SK-N-SH (cell line): Measurements from ENCODE around the gene ACSS2. TPM values are rescaled to one million over a fixed set of nuclear protein-coding genes. Genes with fewer than 3 reads are reported as not detected.

ENCODE experiments used
- CTCF ChIA-PET: fragments of 300-600, 350-600 bp; formaldehyde crosslinking; extraction: SDS; loops from one replicate; lab custom pipeline; 2021; lab: Yijun Ruan, JAX
- POLR2A ChIA-PET: fragments of 350-600 bp; sonication (Branson Sonifier 250); formaldehyde crosslinking; extraction: SDS; loops from one replicate; lab custom pipeline; 2020; ENCODE audit warnings: antibody characterized with exemption, inconsistent platforms; lab: Yijun Ruan, JAX
- DNase-seq: peaks from one replicate; pipeline ENCODE4 v3.0.0; 2012
- H2AFZ ChIP-seq: fragments of 200-600 bp; sonication (generic); 2 replicates; pipeline ENCODE4 v1.8.1; 2016; ENCODE audit warnings: antibody characterized with exemption, mild to moderate bottlenecking, low read depth
- H3F3A ChIP-seq: fragments of 200-600 bp; sonication (generic); replicated peaks from 2 replicates; pipeline ENCODE3; 2016; ENCODE audit warnings: antibody characterized with exemption, mild to moderate bottlenecking; ENCODE audit not compliant: insufficient read depth
- H3K27ac ChIP-seq, 2 experiments: fragments of 200-500 bp in 1 of 2; fragments of 200-600 bp in 1 of 2; sonication (Bioruptor generic) in 1 of 2; sonication (generic), shearing (Covaris generic) in 1 of 2; 2 replicates each; pipeline versions ENCODE4 v1.5.1 to v1.6.1; 2014 to 2016; ENCODE audit warnings: low read depth in 2 of 2, inconsistent platforms in 1 of 2, low read length in 1 of 2, mild to moderate bottlenecking in 1 of 2, mixed read lengths in 1 of 2
- H3K27me3 ChIP-seq: fragments of 200-600 bp; sonication (generic), shearing (Covaris generic); 2 replicates; pipeline ENCODE4 v1.6.1; 2016; ENCODE audit warnings: mixed run types; ENCODE audit not compliant: insufficient read depth
- H3K36me3 ChIP-seq, 2 experiments: fragments of 200-500 bp in 1 of 2; fragments of 200-600 bp in 1 of 2; sonication (Bioruptor generic) in 1 of 2; sonication (generic) in 1 of 2; replicated peaks in 1 of 2; 2 replicates each; pipeline versions ENCODE3 to v1.5.1; 2014 to 2016; ENCODE audit warnings: low read length in 1 of 2, mild to moderate bottlenecking in 1 of 2; ENCODE audit not compliant: insufficient read depth in 2 of 2, control insufficient read depth in 1 of 2
- H3K4me1 ChIP-seq, 2 experiments: fragments of 200-500 bp in 1 of 2; fragments of 200-600 bp in 1 of 2; sonication (Bioruptor generic) in 1 of 2; sonication (generic), shearing (Covaris generic) in 1 of 2; 2 replicates each; pipeline versions ENCODE4 v1.5.1 to v1.6.1; 2014 to 2016; ENCODE audit warnings: low read depth in 1 of 2, low read length in 1 of 2, mixed run types in 1 of 2; ENCODE audit not compliant: insufficient read depth in 2 of 2, control insufficient read depth in 1 of 2
- H3K4me2 ChIP-seq: fragments of 200-600 bp; sonication (generic), shearing (Covaris generic); 2 replicates; pipeline ENCODE4 v1.6.1; 2017; ENCODE audit warnings: mixed run types
- H3K4me3 ChIP-seq, 2 experiments: fragments of 200-500 bp in 1 of 2; fragments of 200-600 bp in 1 of 2; sonication (Bioruptor generic) in 1 of 2; sonication (generic), shearing (Covaris generic) in 1 of 2; 2 replicates each; pipeline versions ENCODE4 v1.5.1 to v1.8.1; 2014 to 2016; ENCODE audit warnings: low read depth in 2 of 2, inconsistent platforms in 1 of 2, low read length in 1 of 2, mild to moderate bottlenecking in 1 of 2, mixed read lengths in 1 of 2, moderate library complexity in 1 of 2
- H3K79me2 ChIP-seq: fragments of 200-600 bp; sonication (generic); 2 replicates; pipeline ENCODE4 v1.8.1; 2017; ENCODE audit warnings: mild to moderate bottlenecking; ENCODE audit not compliant: insufficient read depth
- H3K9ac ChIP-seq: fragments of 200-600 bp; sonication (generic); 2 replicates; pipeline ENCODE4 v1.6.1; 2017; ENCODE audit warnings: mixed run types
- H3K9me2 ChIP-seq: fragments of 200-600 bp; sonication (generic); 2 replicates; pipeline ENCODE4 v1.6.1; 2017; ENCODE audit warnings: mixed run types
- H3K9me3 ChIP-seq: fragments of 200-600 bp; sonication (generic); 2 replicates; pipeline ENCODE4 v1.6.1; 2017; ENCODE audit warnings: mixed run types, mild to moderate bottlenecking, moderate library complexity
- H4K20me1 ChIP-seq: fragments of 200-600 bp; sonication (generic); 2 replicates; pipeline ENCODE4 v1.6.1; 2017; ENCODE audit warnings: mild to moderate bottlenecking, mixed run types; ENCODE audit not compliant: insufficient read depth
- CHD2 ChIP-seq: fragments of 150-350 bp; IDR thresholded peaks from 2 replicates; pipeline ENCODE4 v1.6.1; 2018; ENCODE audit warnings: low read length; ENCODE audit not compliant: partially characterized antibody
- EP300 ChIP-seq, 2 experiments: IDR thresholded peaks; 2 replicates each; pipeline versions ENCODE4 v1.4.0 to v1.6.1; 2012; ENCODE audit warnings: borderline replicate concordance in 1 of 2, low read depth in 1 of 2, low read length in 1 of 2
- FOSL2 ChIP-seq: IDR thresholded peaks from 2 replicates; pipeline ENCODE4 v1.4.0; 2012; ENCODE audit warnings: low read depth, mild to moderate bottlenecking, moderate library complexity, borderline replicate concordance
- FOXM1 ChIP-seq: IDR thresholded peaks from 2 replicates; pipeline ENCODE4 v1.4.0; 2012; ENCODE audit warnings: low read depth, mild to moderate bottlenecking
- MXI1 ChIP-seq: IDR thresholded peaks from 2 replicates; pipeline ENCODE4 v1.6.1; 2012; ENCODE audit warnings: mild to moderate bottlenecking, low read depth, low read length, improper control_type of control experiment
- POLR2AphosphoS5 ChIP-seq: IDR thresholded peaks from 2 replicates; pipeline ENCODE4 v1.6.1; 2012; ENCODE audit warnings: low read depth, low read length
- RAD21 ChIP-seq: IDR thresholded peaks from 2 replicates; pipeline ENCODE4 v1.6.1; 2012; ENCODE audit warnings: mild to moderate bottlenecking, low read length
- RFX5 ChIP-seq: IDR thresholded peaks from 2 replicates; pipeline ENCODE4 v1.6.1; 2012; ENCODE audit warnings: mild to moderate bottlenecking, improper control_type of control experiment, low read length
- SIN3A ChIP-seq: IDR thresholded peaks from 2 replicates; pipeline ENCODE4 v1.6.1; 2012; ENCODE audit warnings: low read depth, mild to moderate bottlenecking, low read length, moderate library complexity, borderline replicate concordance
- SMC3 ChIP-seq: IDR thresholded peaks from 2 replicates; pipeline ENCODE4 v1.6.1; 2012; ENCODE audit warnings: low read depth, low read length, improper control_type of control experiment
- TCF12 ChIP-seq: IDR thresholded peaks from 2 replicates; pipeline ENCODE4 v1.4.0; 2012
- YY1 ChIP-seq: IDR thresholded peaks from 2 replicates; pipeline ENCODE4 v1.4.0; 2012; ENCODE audit warnings: low read depth, mild to moderate bottlenecking
- WGBS: methylation state at CpG from one replicate; pipeline ENCODE4 v1.1.6; 2017; ENCODE audit warnings: low lambda C conversion rate; 5-methylcytosine and 5-hydroxymethylcytosine counted together
- polyA plus RNA-seq, 3 experiments: library from polyadenylated mRNA; depleted of rRNA; stranded (reverse); fragments of >200 nt; gene quantifications; 2 replicates each; pipeline ENCODE4 v1.2.3, GENCODE V29; 2012
- TF ChIP-seq, protein P1 (sequence below): IDR thresholded peaks from 2 replicates; pipeline ENCODE4 v1.4.0; 2012; ENCODE audit warnings: low read depth, borderline replicate concordance
- TF ChIP-seq, protein P2 (sequence below): IDR thresholded peaks from 2 replicates; pipeline ENCODE4 v1.6.1; 2012; ENCODE audit warnings: mild to moderate bottlenecking, low read depth, low read length, moderate library complexity
- TF ChIP-seq, protein P3 (sequence below): IDR thresholded peaks from 2 replicates; pipeline ENCODE4 v1.4.0; 2012; ENCODE audit warnings: low read depth
- TF ChIP-seq, protein P4 (sequence below): IDR thresholded peaks from 2 replicates; pipeline ENCODE4 v1.4.0; 2012; ENCODE audit warnings: low read depth, borderline replicate concordance
- TF ChIP-seq, protein P5 (sequence below): fragments of 150-350 bp; IDR thresholded peaks from 2 replicates; pipeline ENCODE4 v1.6.1; 2017; ENCODE audit warnings: antibody characterized with exemption, low read length, low read depth, borderline replicate concordance
- TF ChIP-seq, protein P6 (sequence below): fragments of 200-600 bp; sonication (generic); IDR thresholded peaks from 2 replicates; pipeline ENCODE4 v1.6.1; 2017; ENCODE audit warnings: antibody characterized with exemption, mild to moderate bottlenecking, moderate library complexity

ACSS2 gene
- polyA plus RNA-seq, 1 of the 3 experiments (the other 2 are of a cell fraction), result 25.5 TPM

DNA sequence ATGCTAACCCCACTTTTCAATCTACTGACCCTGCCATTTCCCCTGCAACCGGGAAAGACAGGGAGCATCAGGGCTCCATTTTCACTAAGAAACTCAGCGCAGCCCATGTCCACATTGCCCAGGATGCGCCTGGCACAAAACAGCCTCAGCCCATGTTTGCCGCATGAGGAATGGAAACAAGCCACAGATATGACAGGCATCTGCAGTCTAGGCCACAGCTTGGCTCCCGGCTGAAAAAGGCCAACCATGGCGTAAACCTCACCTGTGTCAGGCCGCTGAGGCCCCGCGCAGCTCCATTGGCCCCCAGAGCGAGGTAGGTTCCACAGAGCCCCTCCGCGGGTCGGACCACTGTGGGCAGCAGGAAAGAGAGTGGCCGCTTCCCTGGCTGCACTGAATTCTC is 25.4 kb upstream of the ACSS2 start:
- Histone ChIP-seq H3K27ac (no peak overlapping the region), H3K27me3 (no peaks in the 10 kb centered on the region), H3K36me3 (peaks cover 7 to 41% of the 10 kb centered on the region in 2 experiments), H3K4me1 (no peaks in the 10 kb centered on the region), H3K9ac (no peak overlapping the region)
- POLR2A ChIA-PET, result no interaction called here
- TF ChIP-seq, protein P1, sequence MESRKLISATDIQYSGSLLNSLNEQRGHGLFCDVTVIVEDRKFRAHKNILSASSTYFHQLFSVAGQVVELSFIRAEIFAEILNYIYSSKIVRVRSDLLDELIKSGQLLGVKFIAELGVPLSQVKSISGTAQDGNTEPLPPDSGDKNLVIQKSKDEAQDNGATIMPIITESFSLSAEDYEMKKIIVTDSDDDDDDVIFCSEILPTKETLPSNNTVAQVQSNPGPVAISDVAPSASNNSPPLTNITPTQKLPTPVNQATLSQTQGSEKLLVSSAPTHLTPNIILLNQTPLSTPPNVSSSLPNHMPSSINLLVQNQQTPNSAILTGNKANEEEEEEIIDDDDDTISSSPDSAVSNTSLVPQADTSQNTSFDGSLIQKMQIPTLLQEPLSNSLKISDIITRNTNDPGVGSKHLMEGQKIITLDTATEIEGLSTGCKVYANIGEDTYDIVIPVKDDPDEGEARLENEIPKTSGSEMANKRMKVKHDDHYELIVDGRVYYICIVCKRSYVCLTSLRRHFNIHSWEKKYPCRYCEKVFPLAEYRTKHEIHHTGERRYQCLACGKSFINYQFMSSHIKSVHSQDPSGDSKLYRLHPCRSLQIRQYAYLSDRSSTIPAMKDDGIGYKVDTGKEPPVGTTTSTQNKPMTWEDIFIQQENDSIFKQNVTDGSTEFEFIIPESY, result no peak
- TF ChIP-seq FOXM1, result no peak
- TF ChIP-seq, protein P2, sequence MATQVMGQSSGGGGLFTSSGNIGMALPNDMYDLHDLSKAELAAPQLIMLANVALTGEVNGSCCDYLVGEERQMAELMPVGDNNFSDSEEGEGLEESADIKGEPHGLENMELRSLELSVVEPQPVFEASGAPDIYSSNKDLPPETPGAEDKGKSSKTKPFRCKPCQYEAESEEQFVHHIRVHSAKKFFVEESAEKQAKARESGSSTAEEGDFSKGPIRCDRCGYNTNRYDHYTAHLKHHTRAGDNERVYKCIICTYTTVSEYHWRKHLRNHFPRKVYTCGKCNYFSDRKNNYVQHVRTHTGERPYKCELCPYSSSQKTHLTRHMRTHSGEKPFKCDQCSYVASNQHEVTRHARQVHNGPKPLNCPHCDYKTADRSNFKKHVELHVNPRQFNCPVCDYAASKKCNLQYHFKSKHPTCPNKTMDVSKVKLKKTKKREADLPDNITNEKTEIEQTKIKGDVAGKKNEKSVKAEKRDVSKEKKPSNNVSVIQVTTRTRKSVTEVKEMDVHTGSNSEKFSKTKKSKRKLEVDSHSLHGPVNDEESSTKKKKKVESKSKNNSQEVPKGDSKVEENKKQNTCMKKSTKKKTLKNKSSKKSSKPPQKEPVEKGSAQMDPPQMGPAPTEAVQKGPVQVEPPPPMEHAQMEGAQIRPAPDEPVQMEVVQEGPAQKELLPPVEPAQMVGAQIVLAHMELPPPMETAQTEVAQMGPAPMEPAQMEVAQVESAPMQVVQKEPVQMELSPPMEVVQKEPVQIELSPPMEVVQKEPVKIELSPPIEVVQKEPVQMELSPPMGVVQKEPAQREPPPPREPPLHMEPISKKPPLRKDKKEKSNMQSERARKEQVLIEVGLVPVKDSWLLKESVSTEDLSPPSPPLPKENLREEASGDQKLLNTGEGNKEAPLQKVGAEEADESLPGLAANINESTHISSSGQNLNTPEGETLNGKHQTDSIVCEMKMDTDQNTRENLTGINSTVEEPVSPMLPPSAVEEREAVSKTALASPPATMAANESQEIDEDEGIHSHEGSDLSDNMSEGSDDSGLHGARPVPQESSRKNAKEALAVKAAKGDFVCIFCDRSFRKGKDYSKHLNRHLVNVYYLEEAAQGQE, result no peak
- TF ChIP-seq RFX5, result no peak
- TF ChIP-seq MXI1, result no peak
- TF ChIP-seq, protein P3, sequence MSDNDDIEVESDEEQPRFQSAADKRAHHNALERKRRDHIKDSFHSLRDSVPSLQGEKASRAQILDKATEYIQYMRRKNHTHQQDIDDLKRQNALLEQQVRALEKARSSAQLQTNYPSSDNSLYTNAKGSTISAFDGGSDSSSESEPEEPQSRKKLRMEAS, result no peak
- TF ChIP-seq SIN3A, result no peak
- TF ChIP-seq TCF12, result no peak
- TF ChIP-seq, protein P4, sequence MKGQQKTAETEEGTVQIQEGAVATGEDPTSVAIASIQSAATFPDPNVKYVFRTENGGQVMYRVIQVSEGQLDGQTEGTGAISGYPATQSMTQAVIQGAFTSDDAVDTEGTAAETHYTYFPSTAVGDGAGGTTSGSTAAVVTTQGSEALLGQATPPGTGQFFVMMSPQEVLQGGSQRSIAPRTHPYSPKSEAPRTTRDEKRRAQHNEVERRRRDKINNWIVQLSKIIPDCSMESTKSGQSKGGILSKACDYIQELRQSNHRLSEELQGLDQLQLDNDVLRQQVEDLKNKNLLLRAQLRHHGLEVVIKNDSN, result no peak
- TF ChIP-seq RAD21, result no peak
- TF ChIP-seq, protein P5, sequence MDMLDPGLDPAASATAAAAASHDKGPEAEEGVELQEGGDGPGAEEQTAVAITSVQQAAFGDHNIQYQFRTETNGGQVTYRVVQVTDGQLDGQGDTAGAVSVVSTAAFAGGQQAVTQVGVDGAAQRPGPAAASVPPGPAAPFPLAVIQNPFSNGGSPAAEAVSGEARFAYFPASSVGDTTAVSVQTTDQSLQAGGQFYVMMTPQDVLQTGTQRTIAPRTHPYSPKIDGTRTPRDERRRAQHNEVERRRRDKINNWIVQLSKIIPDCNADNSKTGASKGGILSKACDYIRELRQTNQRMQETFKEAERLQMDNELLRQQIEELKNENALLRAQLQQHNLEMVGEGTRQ, result no peak
- TF ChIP-seq YY1, result no peak
- no peak for TF ChIP-seq EP300 (IDR thresholded peaks at IDR 0.05; ENCODE audit: borderline replicate concordance in 1 of 2, low read depth in 1 of 2, low read length in 1 of 2)
- no peak for TF ChIP-seq POLR2AphosphoS5
- TF ChIP-seq SMC3, result no peak
- TF ChIP-seq, protein P6, sequence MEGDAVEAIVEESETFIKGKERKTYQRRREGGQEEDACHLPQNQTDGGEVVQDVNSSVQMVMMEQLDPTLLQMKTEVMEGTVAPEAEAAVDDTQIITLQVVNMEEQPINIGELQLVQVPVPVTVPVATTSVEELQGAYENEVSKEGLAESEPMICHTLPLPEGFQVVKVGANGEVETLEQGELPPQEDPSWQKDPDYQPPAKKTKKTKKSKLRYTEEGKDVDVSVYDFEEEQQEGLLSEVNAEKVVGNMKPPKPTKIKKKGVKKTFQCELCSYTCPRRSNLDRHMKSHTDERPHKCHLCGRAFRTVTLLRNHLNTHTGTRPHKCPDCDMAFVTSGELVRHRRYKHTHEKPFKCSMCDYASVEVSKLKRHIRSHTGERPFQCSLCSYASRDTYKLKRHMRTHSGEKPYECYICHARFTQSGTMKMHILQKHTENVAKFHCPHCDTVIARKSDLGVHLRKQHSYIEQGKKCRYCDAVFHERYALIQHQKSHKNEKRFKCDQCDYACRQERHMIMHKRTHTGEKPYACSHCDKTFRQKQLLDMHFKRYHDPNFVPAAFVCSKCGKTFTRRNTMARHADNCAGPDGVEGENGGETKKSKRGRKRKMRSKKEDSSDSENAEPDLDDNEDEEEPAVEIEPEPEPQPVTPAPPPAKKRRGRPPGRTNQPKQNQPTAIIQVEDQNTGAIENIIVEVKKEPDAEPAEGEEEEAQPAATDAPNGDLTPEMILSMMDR, result no peak
- no peak for TF ChIP-seq CHD2
- no peak for TF ChIP-seq FOSL2
- TF ChIP-seq, all 33 proteins: peak for 0
- H3F3A ChIP-seq, result no peaks in the 10 kb centered on the region
- no peaks in the 10 kb centered on the region for H3K9me3 ChIP-seq
- WGBS, result 95% methylated on average over 11 of the region's 14 CpGs
- no peak overlapping the region for H3K4me3 ChIP-seq
- no peak overlapping the region for H3K4me2 ChIP-seq
- no peak overlapping the region for H2AFZ ChIP-seq
- no peaks in the 10 kb centered on the region for H4K20me1 ChIP-seq
- no peaks in the 10 kb centered on the region for H3K79me2 ChIP-seq
- H3K9me2 ChIP-seq, result no peaks in the 10 kb centered on the region
- CTCF ChIA-PET, result interaction anchor here (1.6 to 2.8 kb wide), 2 partner anchors 11 to 20 kb away, joined by 4 to 8 read pairs; no protein-coding TSS in a partner anchor
- no peak for DNase-seq
